Mesenchymal stem cell (in vitro differentiated cells and primary cell): ENCODE data around the gene PSMD13.

ENCODE experiments used
- DNase-seq: peaks from one replicate; pipeline ENCODE4 v3.0.0-alpha.2; 2013
- H2AFZ ChIP-seq: one replicate; pipeline ENCODE4 v1.6.1; 2013; ENCODE audit warnings: low read depth, mild to moderate bottlenecking, control low read depth, inconsistent platforms, low read length, moderate library complexity
- H2AK5ac ChIP-seq: 2 replicates; pipeline ENCODE4 v1.6.1; 2013; ENCODE audit warnings: low read length, moderate library complexity, mild to moderate bottlenecking, inconsistent platforms; ENCODE audit not compliant: severe bottlenecking
- H2BK120ac ChIP-seq: one replicate; pipeline ENCODE4 v1.6.1; 2013; ENCODE audit warnings: low read depth, mild to moderate bottlenecking, inconsistent platforms, low read length, moderate library complexity
- H2BK12ac ChIP-seq, 2 experiments: one replicate each; pipeline ENCODE4 v1.6.1; 2013; ENCODE audit warnings: inconsistent platforms in 2 of 2, low read length in 2 of 2, mild to moderate bottlenecking in 2 of 2, moderate library complexity in 2 of 2, control low read depth in 1 of 2
- H2BK15ac ChIP-seq: one replicate; pipeline ENCODE4 v1.6.1; 2013; ENCODE audit warnings: mild to moderate bottlenecking, low read depth, inconsistent platforms; ENCODE audit not compliant: poor library complexity, severe bottlenecking
- H2BK5ac ChIP-seq: 2 replicates; pipeline ENCODE4 v1.6.1; 2013; ENCODE audit warnings: low read depth, mild to moderate bottlenecking, low read length, control low read depth, inconsistent platforms; ENCODE audit not compliant: poor library complexity, severe bottlenecking
- H3K14ac ChIP-seq, 2 experiments: one replicate each; pipeline ENCODE4 v1.6.1; 2013; ENCODE audit warnings: inconsistent platforms in 2 of 2, low read length in 2 of 2, control low read depth in 1 of 2, mild to moderate bottlenecking in 1 of 2, moderate library complexity in 1 of 2
- H3K18ac ChIP-seq, 2 experiments: one replicate each; pipeline ENCODE4 v1.6.1; 2013; ENCODE audit warnings: inconsistent platforms in 2 of 2, low read length in 2 of 2, control low read depth in 1 of 2, low read depth in 1 of 2, mild to moderate bottlenecking in 1 of 2
- H3K23ac ChIP-seq, 2 experiments: one replicate each; pipeline ENCODE4 v1.6.1; 2013; ENCODE audit warnings: inconsistent platforms in 2 of 2, low read length in 2 of 2, mild to moderate bottlenecking in 2 of 2, moderate library complexity in 2 of 2, control low read depth in 1 of 2
- H3K27ac ChIP-seq: 2 replicates; pipeline ENCODE4 v1.5.1; 2013; ENCODE audit warnings: mild to moderate bottlenecking, moderate library complexity, low read length, control low read depth, inconsistent platforms; ENCODE audit not compliant: poor library complexity, severe bottlenecking
- H3K27me3 ChIP-seq, 2 experiments: 2 replicates each; pipeline versions ENCODE4 v1.6.1 to v1.7.0; 2013; ENCODE audit warnings: low read length in 2 of 2, mild to moderate bottlenecking in 2 of 2, moderate library complexity in 2 of 2, control low read depth in 1 of 2, inconsistent platforms in 1 of 2; ENCODE audit not compliant: control insufficient read depth in 1 of 2, insufficient read depth in 1 of 2
- H3K36me3 ChIP-seq, 2 experiments: 2 replicates each; pipeline versions ENCODE4 v1.6.1 to v1.7.0; 2013; ENCODE audit warnings: low read length in 2 of 2, control low read depth in 1 of 2, inconsistent platforms in 1 of 2, low read depth in 1 of 2, mild to moderate bottlenecking in 1 of 2; ENCODE audit not compliant: insufficient read depth in 2 of 2, control insufficient read depth in 1 of 2
- H3K4ac ChIP-seq, 2 experiments: one replicate each; pipeline ENCODE4 v1.6.1; 2013; ENCODE audit warnings: inconsistent platforms in 2 of 2, low read length in 2 of 2, mild to moderate bottlenecking in 2 of 2, moderate library complexity in 2 of 2, control low read depth in 1 of 2, low read depth in 1 of 2
- H3K4me1 ChIP-seq: 2 replicates; pipeline ENCODE4 v1.6.1; 2013; ENCODE audit warnings: low read depth, low read length, control low read depth; ENCODE audit not compliant: control insufficient read depth, insufficient read depth
- H3K4me2 ChIP-seq: 2 replicates; pipeline ENCODE4 v1.6.1; 2013; ENCODE audit warnings: low read length, mild to moderate bottlenecking, inconsistent platforms; ENCODE audit not compliant: poor library complexity, severe bottlenecking
- H3K4me3 ChIP-seq, 2 experiments: 2 replicates each; pipeline versions ENCODE4 v1.5.1 to v1.7.0; 2013; ENCODE audit warnings: low read length in 2 of 2, mild to moderate bottlenecking in 2 of 2, control low read depth in 1 of 2, low read depth in 1 of 2; ENCODE audit not compliant: insufficient read depth in 1 of 2
- H3K79me1 ChIP-seq: replicated peaks from 2 replicates; pipeline ENCODE4 v1.6.1; 2013; ENCODE audit warnings: mild to moderate bottlenecking, control low read depth, low read length, inconsistent platforms; ENCODE audit not compliant: poor library complexity, severe bottlenecking
- H3K9ac ChIP-seq: 2 replicates; pipeline ENCODE4 v1.7.0; 2013; ENCODE audit warnings: mild to moderate bottlenecking, low read length, moderate library complexity
- H3K9me3 ChIP-seq: 2 replicates; pipeline ENCODE4 v1.7.0; 2013; ENCODE audit warnings: mild to moderate bottlenecking, low read length; ENCODE audit not compliant: control insufficient read depth
- H4K8ac ChIP-seq: one replicate; pipeline ENCODE4 v1.6.1; 2013; ENCODE audit warnings: inconsistent platforms, mild to moderate bottlenecking, low read length, moderate library complexity
- H4K91ac ChIP-seq: one replicate; pipeline ENCODE4 v1.6.1; 2013; ENCODE audit warnings: mild to moderate bottlenecking, low read length, inconsistent platforms
- WGBS: methylation state at CpG from one replicate; pipeline ENCODE4 v1.1.7; 2013; ENCODE audit warnings: mixed read lengths; 5-methylcytosine and 5-hydroxymethylcytosine counted together

PSMD13 gene

DNA sequence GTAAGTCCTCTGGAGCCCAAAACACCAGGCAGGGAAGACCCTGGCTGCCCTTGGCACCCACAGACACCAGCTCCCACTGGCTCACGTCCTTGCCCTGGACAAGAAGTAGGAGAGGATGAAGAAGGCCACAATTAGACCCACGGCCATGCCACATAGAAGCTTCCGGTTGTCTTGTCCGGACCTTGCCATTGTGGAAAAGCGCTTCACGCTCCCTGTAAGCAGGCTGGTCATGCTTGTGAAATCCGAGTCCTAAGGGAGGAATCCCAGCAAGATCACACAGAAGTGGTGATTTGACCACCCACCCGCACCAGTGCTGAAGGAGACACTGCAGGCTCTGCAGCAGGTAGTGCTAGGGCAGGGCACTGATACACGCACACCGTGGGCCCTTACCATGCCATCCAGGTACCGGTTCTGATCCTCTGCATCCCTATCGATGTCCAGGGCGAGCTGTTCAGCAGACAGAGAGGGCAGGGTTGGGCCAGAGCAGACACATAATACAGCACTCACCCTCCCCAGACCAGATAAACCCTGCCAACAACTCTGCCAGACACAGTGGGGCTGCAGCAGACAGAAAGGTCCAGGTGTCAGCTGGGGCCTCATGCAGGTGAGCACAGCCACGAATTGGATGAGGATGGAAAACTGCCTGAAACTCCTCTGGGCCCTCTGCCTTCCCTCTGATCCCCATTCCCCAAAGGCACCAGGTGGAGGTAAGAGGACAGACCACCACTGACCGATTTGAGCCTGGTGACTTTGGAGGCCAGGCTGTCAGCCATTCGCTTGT lies 31.4 kb upstream of the PSMD13 start:
- H2BK5ac ChIP-seq = no peak overlapping the region
- no peak overlapping the region for H3K27ac ChIP-seq
- peak overlapping the region; percentile 98 for H3K9ac ChIP-seq
- H3K14ac ChIP-seq = no peak overlapping the region
- no peak overlapping the region for H4K91ac ChIP-seq
- WGBS = 97% methylated on average over 16 of the region's 16 CpGs
- H2BK120ac ChIP-seq = no peak overlapping the region
- peaks cover 24% of the 10 kb centered on the region for H3K79me1 ChIP-seq
- no peaks in the 10 kb centered on the region for H3K27me3 ChIP-seq
- no peak overlapping the region for H3K4ac ChIP-seq
- H4K8ac ChIP-seq = no peak overlapping the region
- DNase-seq = no peak
- peaks cover 47% of the 10 kb centered on the region for H3K4me1 ChIP-seq
- H2BK12ac ChIP-seq = no peak overlapping the region
- H3K9me3 ChIP-seq = no peaks in the 10 kb centered on the region
- H2AFZ ChIP-seq = no peak overlapping the region
- H3K4me3 ChIP-seq = peak overlapping the region in 1 of 2 experiments; percentile 97
- no peak overlapping the region for H3K18ac ChIP-seq
- peaks cover 55 to 59% of the 10 kb centered on the region in 2 experiments for H3K36me3 ChIP-seq
- no peak overlapping the region for H3K23ac ChIP-seq
- H3K4me2 ChIP-seq = no peak overlapping the region
- H2BK15ac ChIP-seq = no peak overlapping the region
- H2AK5ac ChIP-seq = no peak overlapping the region

DNA sequence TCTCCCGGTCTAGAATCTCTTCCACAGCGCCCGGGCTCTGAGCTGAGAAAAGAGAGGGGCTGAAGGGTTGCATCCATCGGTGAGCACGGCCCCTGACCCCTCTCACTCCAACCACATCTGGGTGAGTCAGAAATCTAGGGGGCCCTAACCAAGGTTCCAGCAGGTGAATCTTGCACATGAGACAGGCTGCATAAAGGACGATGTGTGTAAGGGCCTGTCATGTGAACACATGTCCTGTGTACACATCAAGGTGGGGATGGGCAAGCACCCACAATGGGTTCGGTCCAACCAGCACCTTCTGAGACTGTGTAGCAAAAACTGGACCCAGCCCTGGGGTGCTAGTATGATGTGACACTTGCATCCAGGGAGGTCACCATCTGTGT lies 30.8 kb upstream of the PSMD13 start:
- no peak overlapping the region for H2AK5ac ChIP-seq
- H3K79me1 ChIP-seq = peaks cover 22% of the 10 kb centered on the region
- no peak overlapping the region for H4K91ac ChIP-seq
- H2BK15ac ChIP-seq = no peak overlapping the region
- peak overlapping the region in 1 of 2 experiments; percentile 97 for H3K4me3 ChIP-seq
- no peak overlapping the region for H3K27ac ChIP-seq
- H3K9ac ChIP-seq = peak overlapping the region; percentile 98
- no peak overlapping the region for H3K23ac ChIP-seq
- peaks cover 55 to 59% of the 10 kb centered on the region in 2 experiments for H3K36me3 ChIP-seq
- no peak overlapping the region for H3K14ac ChIP-seq
- DNase-seq = no peak
- no peaks in the 10 kb centered on the region for H3K27me3 ChIP-seq
- WGBS = 89% methylated on average over 5 of the region's 7 CpGs
- peaks cover 50% of the 10 kb centered on the region for H3K4me1 ChIP-seq
- no peak overlapping the region for H3K4ac ChIP-seq
- H4K8ac ChIP-seq = no peak overlapping the region
- peak overlapping the region; percentile 86 for H3K4me2 ChIP-seq
- no peak overlapping the region for H2BK120ac ChIP-seq
- no peak overlapping the region for H2BK12ac ChIP-seq
- no peaks in the 10 kb centered on the region for H3K9me3 ChIP-seq
- no peak overlapping the region for H2BK5ac ChIP-seq
- no peak overlapping the region for H3K18ac ChIP-seq
- no peak overlapping the region for H2AFZ ChIP-seq

DNA sequence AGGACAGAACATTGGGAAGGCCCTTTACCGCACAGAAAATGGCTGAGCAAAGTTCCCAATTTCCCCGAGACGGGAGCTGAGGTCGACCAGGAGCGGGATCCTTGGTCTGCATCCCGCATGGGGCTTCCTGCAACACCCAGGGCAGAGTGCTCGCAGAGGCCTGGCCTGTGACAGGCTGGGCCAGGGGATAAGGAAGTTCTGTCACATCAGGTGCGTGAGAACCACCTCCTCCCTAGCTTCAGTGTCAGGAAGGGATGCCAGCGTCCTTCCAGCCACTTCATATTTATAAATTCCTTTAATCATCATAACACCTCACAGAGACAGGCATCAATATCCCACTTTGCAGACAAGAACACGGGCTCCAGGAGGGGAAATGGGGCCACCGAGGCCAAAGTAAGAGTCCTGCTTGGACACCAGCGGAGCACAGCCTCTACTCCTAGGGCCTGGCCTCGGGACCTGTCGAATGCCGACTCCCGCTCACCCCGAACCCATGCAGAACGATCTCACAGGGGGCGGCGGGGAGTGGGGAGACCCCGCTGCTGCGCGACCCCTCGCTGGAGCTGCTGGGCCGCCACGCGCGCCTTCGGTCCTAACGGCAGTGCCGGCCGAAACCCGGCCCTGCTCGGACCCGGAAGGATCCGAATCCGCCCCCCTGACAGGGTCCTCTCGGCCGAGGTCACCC lies 30.1 kb upstream of the PSMD13 start:
- WGBS = 10% methylated on average over 29 of the region's 39 CpGs
- peak overlapping the region; percentile 87 for H2BK5ac ChIP-seq
- peak overlapping the region; percentile 98 for H3K9ac ChIP-seq
- peak overlapping the region; percentile 32 for H3K27ac ChIP-seq
- H4K91ac ChIP-seq = peak overlapping the region; percentile 98
- peak overlapping the region; percentile 49 for H2BK15ac ChIP-seq
- peak overlapping the region; percentile 98 for H4K8ac ChIP-seq
- peaks cover 22% of the 10 kb centered on the region for H3K79me1 ChIP-seq
- H3K36me3 ChIP-seq = peaks cover 60% of the 10 kb centered on the region in 2 experiments
- peak overlapping the region in 1 of 2 experiments; percentile 11 for H2BK12ac ChIP-seq
- peak overlapping the region; percentile 93 to 97 for H3K4me3 ChIP-seq
- no peaks in the 10 kb centered on the region for H3K9me3 ChIP-seq
- peak; percentile 42 for DNase-seq
- H2AK5ac ChIP-seq = peak overlapping the region; percentile 44
- peak overlapping the region; percentile 48 for H2AFZ ChIP-seq
- no peaks in the 10 kb centered on the region for H3K27me3 ChIP-seq
- H3K14ac ChIP-seq = peak overlapping the region; percentile 94 to 98
- H3K4ac ChIP-seq = peak overlapping the region; percentile 92 to 98
- H3K23ac ChIP-seq = peak overlapping the region; percentile 48 to 68
- H2BK120ac ChIP-seq = peak overlapping the region; percentile 98
- H3K18ac ChIP-seq = peak overlapping the region; percentile 96 to 99
- peak overlapping the region; percentile 86 for H3K4me2 ChIP-seq
- peaks cover 56% of the 10 kb centered on the region for H3K4me1 ChIP-seq
